WTC11 (cell line): ENCODE measurements around the gene SYNPO.

Experiments used
- ELF4 ChIP-seq: sonication (generic); formaldehyde crosslinking; IDR thresholded peaks from 2 replicates; pipeline ENCODE4 v1.8.1; 2022; ENCODE audit warnings: low read depth, mild to moderate bottlenecking, moderate library complexity, missing genetic modification reagents
- FOXP1 ChIP-seq: sonication (generic); formaldehyde crosslinking; IDR thresholded peaks from 2 replicates; pipeline ENCODE4 v1.8.0; 2022; ENCODE audit warnings: missing genetic modification reagents, mild to moderate bottlenecking, moderate library complexity, borderline replicate concordance
- JUN ChIP-seq: sonication (generic); formaldehyde crosslinking; IDR thresholded peaks from 2 replicates; pipeline ENCODE4 v1.8.0; 2023; ENCODE audit warnings: mild to moderate bottlenecking, missing genetic modification reagents
- KAT7 ChIP-seq: sonication (generic); formaldehyde crosslinking; IDR thresholded peaks from 2 replicates; pipeline ENCODE4 v1.8.1; 2023; ENCODE audit warnings: missing genetic modification reagents, mild to moderate bottlenecking, borderline replicate concordance
- MXD4 ChIP-seq: fragments of 250-450 bp; sonication (Bioruptor Pico); IDR thresholded peaks from 2 replicates; pipeline ENCODE4 v1.8.0; 2021; ENCODE audit warnings: mild to moderate bottlenecking, moderate library complexity, borderline replicate concordance
- TEAD1 ChIP-seq: sonication (generic); formaldehyde crosslinking; IDR thresholded peaks from 2 replicates; pipeline ENCODE4 v1.8.0; 2022; ENCODE audit warnings: mild to moderate bottlenecking, missing genetic modification reagents
- TP53 ChIP-seq: sonication (generic); formaldehyde crosslinking; IDR thresholded peaks from 2 replicates; pipeline ENCODE4 v1.8.1; 2023; ENCODE audit warnings: mild to moderate bottlenecking, missing genetic modification reagents
- ZNF138 ChIP-seq: sonication (generic); formaldehyde crosslinking; conservative IDR thresholded peaks from 2 replicates; pipeline ENCODE4 v1.8.1; 2022; ENCODE audit warnings: mild to moderate bottlenecking, moderate library complexity, missing genetic modification reagents
- TF ChIP-seq, protein P1 (sequence below): sonication (generic); formaldehyde crosslinking; conservative IDR thresholded peaks from 2 replicates; pipeline ENCODE4 v1.8.1; 2023; ENCODE audit warnings: mild to moderate bottlenecking, low read depth, missing genetic modification reagents, moderate library complexity
- TF ChIP-seq, protein P2 (sequence below): fragments of 200-600 bp; IDR thresholded peaks from 2 replicates; pipeline ENCODE4 v1.8.0; 2022; ENCODE audit warnings: antibody characterized with exemption
- TF ChIP-seq, protein P3 (sequence below): fragments of 250-450 bp; sonication (Bioruptor Pico); IDR thresholded peaks from 2 replicates; pipeline ENCODE4 v2.1.2; 2022; ENCODE audit warnings: mild to moderate bottlenecking, moderate library complexity
- TF ChIP-seq, protein P4 (sequence below): sonication (generic); formaldehyde crosslinking; IDR thresholded peaks from 2 replicates; pipeline ENCODE4 v1.8.0; 2022; ENCODE audit warnings: mild to moderate bottlenecking, missing genetic modification reagents
- TF ChIP-seq, protein P5 (sequence below): sonication (generic); formaldehyde crosslinking; IDR thresholded peaks from 2 replicates; pipeline ENCODE4 v1.8.1; 2022; ENCODE audit warnings: mild to moderate bottlenecking, moderate library complexity, missing genetic modification reagents

DNA sequence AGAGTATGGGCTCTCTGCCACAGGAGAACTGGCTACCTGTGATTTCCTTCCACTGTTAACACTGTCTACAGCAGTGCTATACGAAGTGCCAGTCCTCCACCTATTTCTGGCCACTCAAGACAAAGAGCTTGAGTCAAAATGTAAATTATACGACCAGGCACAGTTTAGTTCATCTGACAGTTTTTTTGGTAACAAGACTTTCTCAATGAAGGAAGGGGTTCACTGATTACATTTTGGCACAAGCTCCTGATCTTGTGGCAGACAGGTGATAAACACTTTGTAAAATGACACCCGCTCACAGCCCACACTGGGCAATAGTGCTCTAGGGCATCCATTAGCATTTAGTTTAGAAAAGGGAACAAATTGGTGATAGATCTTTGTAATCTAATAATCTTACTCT is 51.8 kb downstream of the SYNPO start:
- TF ChIP-seq TEAD1 (CRISPR knock-in tag) (no peak), MXD4 (no peak), KAT7 (CRISPR knock-in tag) (no peak), ZNF138 (CRISPR knock-in tag) (no peak), TP53 (no peak), ELF4 (CRISPR knock-in tag) (no peak), FOXP1 (CRISPR knock-in tag) (no peak), JUN (CRISPR knock-in tag) (no peak)
- TF ChIP-seq, protein P1, sequence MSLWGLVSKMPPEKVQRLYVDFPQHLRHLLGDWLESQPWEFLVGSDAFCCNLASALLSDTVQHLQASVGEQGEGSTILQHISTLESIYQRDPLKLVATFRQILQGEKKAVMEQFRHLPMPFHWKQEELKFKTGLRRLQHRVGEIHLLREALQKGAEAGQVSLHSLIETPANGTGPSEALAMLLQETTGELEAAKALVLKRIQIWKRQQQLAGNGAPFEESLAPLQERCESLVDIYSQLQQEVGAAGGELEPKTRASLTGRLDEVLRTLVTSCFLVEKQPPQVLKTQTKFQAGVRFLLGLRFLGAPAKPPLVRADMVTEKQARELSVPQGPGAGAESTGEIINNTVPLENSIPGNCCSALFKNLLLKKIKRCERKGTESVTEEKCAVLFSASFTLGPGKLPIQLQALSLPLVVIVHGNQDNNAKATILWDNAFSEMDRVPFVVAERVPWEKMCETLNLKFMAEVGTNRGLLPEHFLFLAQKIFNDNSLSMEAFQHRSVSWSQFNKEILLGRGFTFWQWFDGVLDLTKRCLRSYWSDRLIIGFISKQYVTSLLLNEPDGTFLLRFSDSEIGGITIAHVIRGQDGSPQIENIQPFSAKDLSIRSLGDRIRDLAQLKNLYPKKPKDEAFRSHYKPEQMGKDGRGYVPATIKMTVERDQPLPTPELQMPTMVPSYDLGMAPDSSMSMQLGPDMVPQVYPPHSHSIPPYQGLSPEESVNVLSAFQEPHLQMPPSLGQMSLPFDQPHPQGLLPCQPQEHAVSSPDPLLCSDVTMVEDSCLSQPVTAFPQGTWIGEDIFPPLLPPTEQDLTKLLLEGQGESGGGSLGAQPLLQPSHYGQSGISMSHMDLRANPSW (CRISPR knock-in tag): no peak
- TF ChIP-seq, protein P2, sequence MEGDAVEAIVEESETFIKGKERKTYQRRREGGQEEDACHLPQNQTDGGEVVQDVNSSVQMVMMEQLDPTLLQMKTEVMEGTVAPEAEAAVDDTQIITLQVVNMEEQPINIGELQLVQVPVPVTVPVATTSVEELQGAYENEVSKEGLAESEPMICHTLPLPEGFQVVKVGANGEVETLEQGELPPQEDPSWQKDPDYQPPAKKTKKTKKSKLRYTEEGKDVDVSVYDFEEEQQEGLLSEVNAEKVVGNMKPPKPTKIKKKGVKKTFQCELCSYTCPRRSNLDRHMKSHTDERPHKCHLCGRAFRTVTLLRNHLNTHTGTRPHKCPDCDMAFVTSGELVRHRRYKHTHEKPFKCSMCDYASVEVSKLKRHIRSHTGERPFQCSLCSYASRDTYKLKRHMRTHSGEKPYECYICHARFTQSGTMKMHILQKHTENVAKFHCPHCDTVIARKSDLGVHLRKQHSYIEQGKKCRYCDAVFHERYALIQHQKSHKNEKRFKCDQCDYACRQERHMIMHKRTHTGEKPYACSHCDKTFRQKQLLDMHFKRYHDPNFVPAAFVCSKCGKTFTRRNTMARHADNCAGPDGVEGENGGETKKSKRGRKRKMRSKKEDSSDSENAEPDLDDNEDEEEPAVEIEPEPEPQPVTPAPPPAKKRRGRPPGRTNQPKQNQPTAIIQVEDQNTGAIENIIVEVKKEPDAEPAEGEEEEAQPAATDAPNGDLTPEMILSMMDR: no peak
- TF ChIP-seq, protein P3, sequence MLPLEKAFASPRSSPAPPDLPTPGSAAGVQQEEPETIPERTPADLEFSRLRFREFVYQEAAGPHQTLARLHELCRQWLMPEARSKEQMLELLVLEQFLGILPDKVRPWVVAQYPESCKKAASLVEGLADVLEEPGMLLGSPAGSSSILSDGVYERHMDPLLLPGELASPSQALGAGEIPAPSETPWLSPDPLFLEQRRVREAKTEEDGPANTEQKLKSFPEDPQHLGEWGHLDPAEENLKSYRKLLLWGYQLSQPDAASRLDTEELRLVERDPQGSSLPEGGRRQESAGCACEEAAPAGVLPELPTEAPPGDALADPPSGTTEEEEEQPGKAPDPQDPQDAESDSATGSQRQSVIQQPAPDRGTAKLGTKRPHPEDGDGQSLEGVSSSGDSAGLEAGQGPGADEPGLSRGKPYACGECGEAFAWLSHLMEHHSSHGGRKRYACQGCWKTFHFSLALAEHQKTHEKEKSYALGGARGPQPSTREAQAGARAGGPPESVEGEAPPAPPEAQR: no peak
- TF ChIP-seq, protein P4, sequence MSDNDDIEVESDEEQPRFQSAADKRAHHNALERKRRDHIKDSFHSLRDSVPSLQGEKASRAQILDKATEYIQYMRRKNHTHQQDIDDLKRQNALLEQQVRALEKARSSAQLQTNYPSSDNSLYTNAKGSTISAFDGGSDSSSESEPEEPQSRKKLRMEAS (CRISPR knock-in tag): no peak
- TF ChIP-seq, protein P5, sequence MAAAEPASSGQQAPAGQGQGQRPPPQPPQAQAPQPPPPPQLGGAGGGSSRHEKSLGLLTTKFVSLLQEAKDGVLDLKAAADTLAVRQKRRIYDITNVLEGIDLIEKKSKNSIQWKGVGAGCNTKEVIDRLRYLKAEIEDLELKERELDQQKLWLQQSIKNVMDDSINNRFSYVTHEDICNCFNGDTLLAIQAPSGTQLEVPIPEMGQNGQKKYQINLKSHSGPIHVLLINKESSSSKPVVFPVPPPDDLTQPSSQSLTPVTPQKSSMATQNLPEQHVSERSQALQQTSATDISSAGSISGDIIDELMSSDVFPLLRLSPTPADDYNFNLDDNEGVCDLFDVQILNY (CRISPR knock-in tag): no peak
